H1 (cell line): ENCODE measurements around the gene TSN. TPM values are rescaled to one million over a fixed set of nuclear protein-coding genes. Genes with fewer than 3 reads are reported as not detected.

Experiments used
- CTCF ChIA-PET: fragments of 300-600 bp; sonication (Branson Sonifier 250); formaldehyde crosslinking; loops from one replicate; lab custom pipeline; 2021; ENCODE audit not compliant: partially characterized antibody; lab: Charles Lee
- POLR2A ChIA-PET: fragments of 300-600 bp; sonication (Branson Sonifier 250); formaldehyde crosslinking; loops from one replicate; lab custom pipeline; 2021; ENCODE audit warnings: inconsistent platforms; ENCODE audit not compliant: partially characterized antibody; lab: Charles Lee
- DNase-seq, 2 experiments: peaks; one replicate each; pipeline versions ENCODE4 v3.0.0 to v3.0.0-alpha.2; 2010 to 2022; ENCODE audit warnings: low spot score in 2 of 2, low read depth in 1 of 2, mixed read lengths in 1 of 2
- FAIRE-seq: peaks from 2 replicates; lab custom pipeline; 2011; peaks lifted over from hg19 to GRCh38; lab: Jason Lieb, UNC
- H2AFZ ChIP-seq: 2 replicates; pipeline ENCODE4 v1.8.1; 2012; ENCODE audit warnings: low read length, inconsistent platforms
- H2AK5ac ChIP-seq: 2 replicates; pipeline ENCODE4 v1.6.1; 2013; ENCODE audit warnings: low read depth, low read length
- H2BK120ac ChIP-seq: replicated peaks from 2 replicates; pipeline ENCODE3; 2013; ENCODE audit warnings: low read depth, low read length, inconsistent platforms
- H2BK12ac ChIP-seq: 2 replicates; pipeline ENCODE4 v1.6.1; 2013; ENCODE audit warnings: low read depth, low read length
- H2BK15ac ChIP-seq: 2 replicates; pipeline ENCODE4 v1.6.1; 2013; ENCODE audit warnings: low read length
- H2BK20ac ChIP-seq: 2 replicates; pipeline ENCODE4 v1.6.1; 2013; ENCODE audit warnings: low read length
- H2BK5ac ChIP-seq: 2 replicates; pipeline ENCODE4 v1.6.1; 2013; ENCODE audit warnings: low read depth, low read length
- H3K14ac ChIP-seq: 2 replicates; pipeline ENCODE4 v1.6.1; 2013; ENCODE audit warnings: inconsistent platforms; ENCODE audit not compliant: insufficient read length
- H3K18ac ChIP-seq: 2 replicates; pipeline ENCODE4 v1.6.1; 2013; ENCODE audit warnings: low read length; ENCODE audit errors: extremely low read depth
- H3K23ac ChIP-seq: 2 replicates; pipeline ENCODE4 v1.6.1; 2013; ENCODE audit warnings: inconsistent platforms; ENCODE audit not compliant: insufficient read length
- H3K23me2 ChIP-seq: 2 replicates; pipeline ENCODE4 v1.6.1; 2013; ENCODE audit warnings: low read depth, low read length
- H3K27ac ChIP-seq: 2 replicates; pipeline ENCODE4 v1.6.1; 2011; ENCODE audit warnings: low read depth, low read length, inconsistent platforms
- H3K27me3 ChIP-seq, 4 experiments: replicated peaks in 1 of 4; 1 replicate in 1 of 4; 2 replicates in 3 of 4; pipeline versions ENCODE4 v1.6.1 to v1.8.1; 2011 to 2013; ENCODE audit warnings: low read length in 3 of 4, mild to moderate bottlenecking in 3 of 4, inconsistent platforms in 2 of 4, mixed read lengths in 2 of 4, moderate library complexity in 1 of 4; ENCODE audit not compliant: control insufficient read depth in 3 of 4, insufficient read depth in 3 of 4; ENCODE audit errors: extremely low read depth in 1 of 4
- H3K36me3 ChIP-seq, 4 experiments: 2 replicates each; pipeline versions ENCODE4 v1.6.1 to v1.8.1; 2011 to 2013; ENCODE audit warnings: mild to moderate bottlenecking in 4 of 4, low read length in 3 of 4, moderate library complexity in 2 of 4, control low read depth in 1 of 4, inconsistent platforms in 1 of 4; ENCODE audit not compliant: insufficient read depth in 4 of 4, control insufficient read depth in 2 of 4
- H3K4ac ChIP-seq: replicated peaks from 2 replicates; pipeline ENCODE3; 2013; ENCODE audit warnings: low read length, low read depth, mixed read lengths, inconsistent platforms; ENCODE audit not compliant: insufficient read length
- H3K4me1 ChIP-seq, 4 experiments: replicated peaks in 1 of 4; 1 replicate in 1 of 4; 2 replicates in 3 of 4; pipeline versions ENCODE4 v1.6.1 to v1.8.1; 2011 to 2013; ENCODE audit warnings: low read length in 3 of 4, inconsistent platforms in 2 of 4, mixed read lengths in 1 of 4; ENCODE audit not compliant: insufficient read depth in 4 of 4, control insufficient read depth in 3 of 4
- H3K4me2 ChIP-seq, 2 experiments: 2 replicates each; pipeline versions ENCODE4 v1.6.1 to v1.8.1; 2011 to 2013; ENCODE audit warnings: low read depth in 2 of 2, low read length in 2 of 2, control low read depth in 1 of 2, inconsistent platforms in 1 of 2, mild to moderate bottlenecking in 1 of 2; ENCODE audit not compliant: insufficient read depth in 1 of 2
- H3K4me3 ChIP-seq, 4 experiments: fragments of 200-600, 300-600 bp in 1 of 4; sonication (generic), shearing (Covaris generic), sonication (Bioruptor Twin) in 1 of 4; 2 replicates each; pipeline versions ENCODE4 v1.5.1 to v1.8.1; 2011 to 2016; ENCODE audit warnings: low read length in 4 of 4, low read depth in 3 of 4, control low read depth in 2 of 4, inconsistent platforms in 2 of 4, mild to moderate bottlenecking in 2 of 4, mixed read lengths in 1 of 4, moderate library complexity in 1 of 4; ENCODE audit not compliant: insufficient read depth in 2 of 4; ENCODE audit errors: extremely low read depth in 1 of 4
- H3K56ac ChIP-seq: replicated peaks from 2 replicates; pipeline ENCODE3; 2013; ENCODE audit warnings: low read depth, mild to moderate bottlenecking, mixed read lengths, low read length, inconsistent platforms; ENCODE audit not compliant: insufficient read length
- H3K79me1 ChIP-seq: 2 replicates; pipeline ENCODE4 v1.6.1; 2013; ENCODE audit warnings: low read depth, low read length, control low read depth
- H3K79me2 ChIP-seq, 2 experiments: 2 replicates each; pipeline versions ENCODE4 v1.6.1 to v1.8.1; 2012 to 2013; ENCODE audit warnings: low read length in 2 of 2, mild to moderate bottlenecking in 2 of 2, inconsistent platforms in 1 of 2; ENCODE audit not compliant: insufficient read depth in 2 of 2, control insufficient read depth in 1 of 2
- H3K9ac ChIP-seq, 4 experiments: replicated peaks in 1 of 4; 1 replicate in 1 of 4; 2 replicates in 3 of 4; pipeline versions ENCODE4 v1.6.1 to v1.8.1; 2011 to 2013; ENCODE audit warnings: low read depth in 3 of 4, low read length in 3 of 4, control low read depth in 2 of 4, mild to moderate bottlenecking in 2 of 4, moderate library complexity in 2 of 4, inconsistent platforms in 1 of 4; ENCODE audit errors: extremely low read depth in 1 of 4
- H3K9me3 ChIP-seq, 2 experiments: 2 replicates each; pipeline versions ENCODE4 v1.6.1 to v1.8.1; 2012 to 2013; ENCODE audit warnings: mild to moderate bottlenecking in 2 of 2, moderate library complexity in 2 of 2, control low read depth in 1 of 2, inconsistent platforms in 1 of 2, low read depth in 1 of 2, low read length in 1 of 2, mixed read lengths in 1 of 2; ENCODE audit not compliant: insufficient read depth in 2 of 2
- H4K20me1 ChIP-seq, 2 experiments: replicated peaks in 1 of 2; 2 replicates each; pipeline versions ENCODE3 to v1.8.1; 2011 to 2013; ENCODE audit warnings: inconsistent platforms in 2 of 2, low read length in 2 of 2, mild to moderate bottlenecking in 1 of 2; ENCODE audit not compliant: insufficient read depth in 2 of 2, control insufficient read depth in 1 of 2
- H4K5ac ChIP-seq: 2 replicates; pipeline ENCODE4 v1.6.1; 2013; ENCODE audit warnings: low read length, low read depth, mixed read lengths, inconsistent platforms; ENCODE audit not compliant: insufficient read length
- H4K8ac ChIP-seq: 2 replicates; pipeline ENCODE4 v1.8.0; 2013; ENCODE audit warnings: mild to moderate bottlenecking, moderate library complexity, low read length, inconsistent platforms; ENCODE audit not compliant: insufficient read depth; ENCODE audit errors: extremely low read depth
- H4K91ac ChIP-seq: replicated peaks from 2 replicates; pipeline ENCODE3; 2013; ENCODE audit warnings: low read length, mixed read lengths, inconsistent platforms; ENCODE audit not compliant: insufficient read length
- CBX8 ChIP-seq: fragments of 300-800, 300-1000 bp; sonication (generic); IDR thresholded peaks from 2 replicates; pipeline ENCODE4 v1.7.1; 2016; ENCODE audit warnings: low read depth, low read length, borderline replicate concordance
- SP1 ChIP-seq: IDR thresholded peaks from 2 replicates; pipeline ENCODE4 v1.6.1; 2011; ENCODE audit warnings: low read depth, low read length
- WGBS, 2 experiments: shearing (Covaris generic) in 1 of 2; methylation state at CpG; one replicate each; pipeline versions ENCODE4 v1.1.6 to v1.1.7; 2013 to 2015; ENCODE audit warnings: low lambda C conversion rate in 2 of 2, mixed read lengths in 2 of 2, inconsistent platforms in 1 of 2, low coverage in 1 of 2, missing lambda C conversion rate in 1 of 2; ENCODE audit not compliant: insufficient replicate concordance in 2 of 2, insufficient coverage in 1 of 2, insufficient read length in 1 of 2; ENCODE audit errors: extremely low coverage in 1 of 2, missing lambda C conversion rate in 1 of 2; 5-methylcytosine and 5-hydroxymethylcytosine counted together
- polyA plus RNA-seq, 7 experiments: library from polyadenylated mRNA; depleted of rRNA in 3 of 7; stranded (reverse) in 5 of 7; unstranded in 2 of 7; fragments of >200 nt in 5 of 7; fragments of 200-250 nt in 2 of 7; gene quantifications; 1 replicate in 5 of 7; 2 replicates in 1 of 7; 4 replicates in 1 of 7; pipeline versions ENCODE4 v1.2.1 to v1.2.3, GENCODE V29; 2011 to 2013; ENCODE audit warnings: missing spikeins in 2 of 7, mixed read lengths in 2 of 7
- total RNA-seq: library from RNA; stranded (reverse); fragmentation: NEBNext Ultra II Directional; extraction: Animal tissue kit (Norgen Biotek cat#: 25700); gene quantifications from 2 replicates; pipeline ENCODE4 v1.2.1, GENCODE V29; 2021

The TSN gene
- total and polyA plus RNA-seq, 2 of the 8 experiments (the other 6 are each of a cell fraction or from before 2014, with no cell fraction given): 44.4 to 96.1 TPM

DNA sequence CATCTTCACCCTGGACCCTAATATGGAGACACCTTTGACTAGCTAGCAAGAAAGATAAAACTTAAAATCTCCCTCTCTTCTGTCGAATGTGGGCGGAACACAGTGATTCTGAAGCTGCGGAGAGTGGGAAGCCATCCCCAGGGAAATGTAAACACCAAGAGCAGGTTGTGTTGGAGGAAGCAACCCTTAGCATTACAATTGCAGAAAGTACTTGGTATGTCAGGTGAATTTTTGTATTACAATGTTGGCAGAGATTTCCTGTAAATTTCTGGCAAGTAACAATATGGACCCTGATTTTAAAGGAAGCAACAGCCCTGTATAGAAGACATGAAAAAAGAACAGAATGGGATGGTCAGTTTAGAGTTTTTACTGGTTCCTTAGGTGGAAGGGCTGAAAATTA is 35.8 kb downstream of the TSN start:
- no peaks in the 10 kb centered on the region for H3K79me2 ChIP-seq
- H2BK120ac ChIP-seq: peak overlapping the region; percentile 74
- no peak overlapping the region for H2BK15ac ChIP-seq
- peak overlapping the region; percentile 75 for H3K27ac ChIP-seq
- no peak overlapping the region for H2AK5ac ChIP-seq
- no peak overlapping the region for H3K9ac ChIP-seq
- H2AFZ ChIP-seq: peak overlapping the region; percentile 64
- H3K36me3 ChIP-seq: no peaks in the 10 kb centered on the region
- peaks cover 0 to 6% of the 10 kb centered on the region in 2 experiments; a peak in 1 of 4 replicates for H3K9me3 ChIP-seq
- WGBS, 2 experiments: 20% methylated on average over 3 of the region's 3 CpGs; no CpG with 5 or more reads in 1 of the 2 experiments
- H4K91ac ChIP-seq: peak overlapping the region; percentile 57
- H3K4me2 ChIP-seq: peak overlapping the region; percentile 49 to 54
- H4K20me1 ChIP-seq: no peaks in the 10 kb centered on the region
- TF ChIP-seq CBX8: no peak
- TF ChIP-seq SP1: 0 out of 2 replicates have a peak, but pooled peaks have one; percentile 14
- H3K23me2 ChIP-seq: no peaks in the 10 kb centered on the region
- peak overlapping the region; percentile 12 for H4K5ac ChIP-seq
- no peak overlapping the region for H3K4ac ChIP-seq
- peak overlapping the region in 1 of 4 experiments; percentile 30; a peak in 2 of 8 replicates for H3K4me3 ChIP-seq
- H4K8ac ChIP-seq: no peak overlapping the region
- peaks cover 2 to 14% (median 11%) of the 10 kb centered on the region in 4 experiments for H3K4me1 ChIP-seq
- peak overlapping the region; percentile 41; the same call in 1 of the 2 replicates for H2BK5ac ChIP-seq
- no peaks in the 10 kb centered on the region for H3K79me1 ChIP-seq
- CTCF ChIA-PET: interaction anchor here (0.6 to 1.1 kb wide), 2 partner anchors 20 to 746 kb away, joined by 3 to 6 read pairs; no protein-coding TSS in a partner anchor
- H2BK20ac ChIP-seq: peak overlapping the region; percentile 63; the same call in 1 of the 2 replicates
- POLR2A ChIA-PET: interaction anchor here (1.0 to 2.3 kb wide), 7 partner anchors 11 to 31 kb away, joined by 3 to 14 read pairs (median 6); no protein-coding TSS in a partner anchor
- H3K56ac ChIP-seq: no peak overlapping the region
- H3K23ac ChIP-seq: no peak overlapping the region
- H2BK12ac ChIP-seq: no peak overlapping the region; the same call in 1 of the 2 replicates
- no peak overlapping the region for H3K14ac ChIP-seq
- H3K27me3 ChIP-seq: no peaks in the 10 kb centered on the region
- peak; percentile 81 for FAIRE-seq
- DNase-seq: no peak
- H3K18ac ChIP-seq: peak overlapping the region; percentile 0; the same call in 1 of the 2 replicates
